GM12865 (cell line): Measurements from ENCODE around the gene RHEB.

ENCODE experiments used
- DNase-seq: peaks from one replicate; pipeline ENCODE4 v3.0.0; 2010; ENCODE audit warnings: low read depth
- H3K4me3 ChIP-seq: 2 replicates; pipeline ENCODE4 v1.5.1; 2011; ENCODE audit warnings: mild to moderate bottlenecking, low read depth, low read length, control low read depth
- TF ChIP-seq, protein P1 (sequence below): IDR thresholded peaks from 2 replicates; pipeline ENCODE4 v1.5.1; 2011; ENCODE audit warnings: low read length, control low read depth, low read depth, inconsistent platforms; ENCODE audit not compliant: insufficient read depth; ENCODE audit errors: missing control alignments

RHEB gene

DNA sequence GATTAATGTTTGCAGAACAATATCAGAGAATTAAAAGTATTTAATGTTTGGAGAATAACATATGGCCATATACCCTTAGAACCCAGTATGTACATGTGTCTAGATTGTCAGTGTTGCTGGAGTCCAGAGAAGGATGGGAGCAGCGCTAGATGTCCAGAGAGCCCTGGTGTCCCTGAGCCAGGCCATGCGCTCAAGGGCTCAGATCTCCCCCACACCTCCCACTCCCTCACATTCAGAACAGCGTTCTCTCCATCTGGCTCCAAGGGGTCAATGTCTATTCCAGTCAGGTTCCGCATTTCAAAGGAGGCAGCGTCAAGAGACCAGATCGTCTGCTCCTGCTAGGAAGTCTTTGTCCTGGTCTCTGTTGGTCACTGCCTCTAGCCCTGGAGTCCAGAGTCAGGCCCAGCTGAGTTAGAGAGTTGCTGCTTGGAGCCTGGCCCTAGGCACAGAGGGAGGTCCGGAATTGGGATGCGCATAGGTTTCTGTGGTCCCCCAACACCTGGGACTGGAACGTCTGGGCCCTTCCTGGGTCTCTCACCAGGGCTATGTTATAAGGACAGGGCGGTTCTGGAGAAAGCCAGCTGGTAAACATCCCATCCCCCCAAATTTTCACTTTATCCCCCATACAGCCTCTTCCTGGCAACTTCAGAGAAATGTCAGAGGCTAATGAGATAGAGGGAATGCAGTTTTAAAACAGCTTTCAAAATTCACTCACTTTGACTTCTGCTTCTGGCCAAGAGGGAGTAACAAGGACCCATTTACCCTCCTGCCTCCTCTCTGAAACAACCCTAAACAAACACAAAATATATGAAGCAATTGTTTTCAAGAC is 103.4 kb downstream of the RHEB start:
- no peak for DNase-seq
- TF ChIP-seq, protein P1, sequence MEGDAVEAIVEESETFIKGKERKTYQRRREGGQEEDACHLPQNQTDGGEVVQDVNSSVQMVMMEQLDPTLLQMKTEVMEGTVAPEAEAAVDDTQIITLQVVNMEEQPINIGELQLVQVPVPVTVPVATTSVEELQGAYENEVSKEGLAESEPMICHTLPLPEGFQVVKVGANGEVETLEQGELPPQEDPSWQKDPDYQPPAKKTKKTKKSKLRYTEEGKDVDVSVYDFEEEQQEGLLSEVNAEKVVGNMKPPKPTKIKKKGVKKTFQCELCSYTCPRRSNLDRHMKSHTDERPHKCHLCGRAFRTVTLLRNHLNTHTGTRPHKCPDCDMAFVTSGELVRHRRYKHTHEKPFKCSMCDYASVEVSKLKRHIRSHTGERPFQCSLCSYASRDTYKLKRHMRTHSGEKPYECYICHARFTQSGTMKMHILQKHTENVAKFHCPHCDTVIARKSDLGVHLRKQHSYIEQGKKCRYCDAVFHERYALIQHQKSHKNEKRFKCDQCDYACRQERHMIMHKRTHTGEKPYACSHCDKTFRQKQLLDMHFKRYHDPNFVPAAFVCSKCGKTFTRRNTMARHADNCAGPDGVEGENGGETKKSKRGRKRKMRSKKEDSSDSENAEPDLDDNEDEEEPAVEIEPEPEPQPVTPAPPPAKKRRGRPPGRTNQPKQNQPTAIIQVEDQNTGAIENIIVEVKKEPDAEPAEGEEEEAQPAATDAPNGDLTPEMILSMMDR, result no peak
- no peak overlapping the region for H3K4me3 ChIP-seq
